ENCODE measurements around the gene ING5.

- TF ChIP-seq CTCF (IDR thresholded peaks at IDR 0.05; ENCODE audit: borderline replicate concordance, extremely low read depth, low read length, poor library complexity, severe bottlenecking) (no peak), EZH2 (IDR thresholded peaks at IDR 0.05; ENCODE audit: borderline replicate concordance, low read depth, low read length, severe bottlenecking) (no peak)
Observed at GRCh38 chr2:241658296-241658695, 43.5 kb upstream of the ING5 start.
